Measurements from ENCODE around the gene SLC27A3. TPM values are rescaled to one million over a fixed set of nuclear protein-coding genes. Genes with fewer than 3 reads are reported as not detected.

Gene SLC27A3
- total and polyA plus RNA-seq, 9 of the 15 experiments (the other 6 are each of a cell fraction or from before 2014, with no cell fraction given) = 0.57 to 5.2 (median 2.8) TPM

GRCh38 chr1:153803470-153804056, 28.4 kb downstream of the SLC27A3 start:
- Histone ChIP-seq H3K9ac (ENCODE audit: insufficient read depth in 1 of 2, low read depth in 2 of 2, low read length in 2 of 2) (no peak overlapping the region), H3K4me1 (replicated peaks in 1 of 2; ENCODE audit: control insufficient read depth in 2 of 2, insufficient read depth in 2 of 2, low read length in 2 of 2) (peaks cover 12 to 20% of the 10 kb centered on the region in 2 experiments; a peak in 4 of 5 replicates), H3K4me3 (no peak overlapping the region), H3K36me3 (ENCODE audit: control insufficient read depth, insufficient read depth, low read length) (peaks cover 19% of the 10 kb centered on the region; the same call in 2 of the 3 replicates), H3K4me2 (ENCODE audit: insufficient read depth, low read length) (no peak overlapping the region), H3K79me2 (ENCODE audit: control insufficient read depth, insufficient read depth, low read length) (no peaks in the 10 kb centered on the region), H2AFZ (ENCODE audit: low read depth, low read length) (no peak overlapping the region), H3K9me1 (ENCODE audit: control insufficient read depth, insufficient read depth, low read length) (no peaks in the 10 kb centered on the region), H4K20me1 (replicated peaks; ENCODE audit: control insufficient read depth, insufficient read depth, low read length) (no peaks in the 10 kb centered on the region), H3K27me3 (ENCODE audit: control insufficient read depth in 2 of 2, insufficient read depth in 2 of 2, low read length in 2 of 2) (no peaks in the 10 kb centered on the region), H3K27ac (ENCODE audit: extremely low read depth, low read depth, low read length) (no peak overlapping the region), H3K9me3 (replicated peaks; ENCODE audit: control insufficient read depth, insufficient read depth, low read depth, low read length) (no peaks in the 10 kb centered on the region)
- ChIA-PET CTCF (ENCODE audit: low intra/inter-chr PET ratio) (no interaction called here), POLR2A (interaction anchor here (1.4 to 1.6 kb wide), 2 partner anchors 10 to 13 kb away, joined by 3 to 7 read pairs; no protein-coding TSS in a partner anchor)
- TF ChIP-seq ZNF57 (CRISPR knock-in tag; IDR thresholded peaks at IDR 0.05) = no peak
- 0 out of 2 replicates have a peak, but pooled peaks have one; percentile 39 for TF ChIP-seq SPI1 (IDR thresholded peaks at IDR 0.05; ENCODE audit: borderline replicate concordance, low read depth, low read length)
- TF ChIP-seq ZNF263 (CRISPR knock-in tag; IDR thresholded peaks at IDR 0.05; ENCODE audit: borderline replicate concordance) = 0 out of 2 replicates have a peak, but pooled peaks have one; percentile 30
- in situ Hi-C loops (cut with MboI) = no loop called here
- DNase-seq (ENCODE audit: extremely low read depth in 1 of 4, low spot score in 3 of 4) (no peak), FAIRE-seq (peak; percentile 72), ATAC-seq (no peak)
- 37% methylated on average over 3 of the region's 3 CpGs for WGBS (ENCODE audit: insufficient coverage, low coverage, missing lambda C conversion rate)
- BruUV-seq (replicated peaks) = no TSS peak
- intact Hi-C loops (cut with micrococcal nuclease) = no loop called here

- CTCF ChIA-PET (ENCODE audit: low intra/inter-chr PET ratio) = no interaction called here
- POLR2A ChIA-PET = interaction anchor here (0.9 to 4.8 kb wide), 4 partner anchors 9 to 187 kb away, joined by 3 to 23 read pairs (median 3); partner anchors contain the start of genes JTB and RPS27
- in situ Hi-C loops (cut with MboI) (no loop called here), intact Hi-C loops (cut with micrococcal nuclease) (no loop called here)
- Histone ChIP-seq H3K4me1 (replicated peaks in 1 of 2; ENCODE audit: control insufficient read depth in 2 of 2, insufficient read depth in 2 of 2, low read length in 2 of 2) (peaks cover 12 to 20% of the 10 kb centered on the region in 2 experiments; a peak in 4 of 5 replicates), H3K27ac (ENCODE audit: extremely low read depth, low read depth, low read length) (no peak overlapping the region), H4K20me1 (replicated peaks; ENCODE audit: control insufficient read depth, insufficient read depth, low read length) (no peaks in the 10 kb centered on the region), H3K9me1 (ENCODE audit: control insufficient read depth, insufficient read depth, low read length) (no peaks in the 10 kb centered on the region), H3K4me3 (no peak overlapping the region), H3K9me3 (replicated peaks; ENCODE audit: control insufficient read depth, insufficient read depth, low read depth, low read length) (no peaks in the 10 kb centered on the region), H3K79me2 (ENCODE audit: control insufficient read depth, insufficient read depth, low read length) (no peaks in the 10 kb centered on the region), H3K9ac (ENCODE audit: insufficient read depth in 1 of 2, low read depth in 2 of 2, low read length in 2 of 2) (no peak overlapping the region), H3K27me3 (ENCODE audit: control insufficient read depth in 2 of 2, insufficient read depth in 2 of 2, low read length in 2 of 2) (no peaks in the 10 kb centered on the region), H3K36me3 (ENCODE audit: control insufficient read depth, insufficient read depth, low read length) (peaks cover 23% of the 10 kb centered on the region; the same call in 2 of the 3 replicates), H2AFZ (ENCODE audit: low read depth, low read length) (no peak overlapping the region), H3K4me2 (ENCODE audit: insufficient read depth, low read length) (no peak overlapping the region)
- DNase-seq (ENCODE audit: extremely low read depth in 1 of 4, low spot score in 3 of 4) (no peak), FAIRE-seq (no peak), ATAC-seq (no peak)
- TF ChIP-seq FOXP1 (CRISPR knock-in tag; IDR thresholded peaks at IDR 0.05) (no peak), ZNF121 (CRISPR knock-in tag; conservative IDR thresholded peaks at IDR 0.05) (peak; percentile 58)
- no TSS peak for BruUV-seq (replicated peaks)
- WGBS (ENCODE audit: insufficient coverage, low coverage, missing lambda C conversion rate) = 55% methylated on average over 2 of the region's 2 CpGs
These were observed 28.9 kb downstream of the SLC27A3 start for GRCh38 chr1:153804112-153804511.

All from K562 (cell line).